WTC11 (cell line): Measurements from ENCODE around the gene STK32B. TPM values are rescaled to one million over a fixed set of nuclear protein-coding genes. Genes with fewer than 3 reads are reported as not detected.

Source experiments
- ATAC-seq: fragments of 200-7000 bp; cut with Tn5 transposase; 2 replicates; pipeline ENCODE4 v1.10.0; 2021; ENCODE audit warnings: mild to moderate bottlenecking, moderate library complexity
- CTCF ChIA-PET: fragments of 300-600 bp; sonication (Branson Sonifier 250); formaldehyde crosslinking; loops from one replicate; lab custom pipeline; 2021; ENCODE audit warnings: antibody characterized with exemption; lab: Charles Lee
- POLR2A ChIA-PET: fragments of 350-600 bp; sonication (Branson Sonifier 250); formaldehyde crosslinking; loops from one replicate; lab custom pipeline; 2021; ENCODE audit warnings: antibody characterized with exemption; lab: Charles Lee
- DNase-seq: peaks from one replicate; pipeline ENCODE4 v3.0.0; 2021; ENCODE audit warnings: low spot score
- H3K27ac Mint-ChIP-seq: 2 replicates; pipeline ENCODE4 v1.8.0; 2021; ENCODE audit warnings: mixed read lengths
- H3K27me3 Mint-ChIP-seq: 2 replicates; pipeline ENCODE4 v1.8.0; 2021; ENCODE audit warnings: low read depth, mild to moderate bottlenecking, moderate library complexity, mixed read lengths
- H3K36me3 Mint-ChIP-seq: 2 replicates; pipeline ENCODE4 v1.8.0; 2021; ENCODE audit warnings: mixed read lengths
- H3K4me1 Mint-ChIP-seq: 2 replicates; pipeline ENCODE4 v1.8.0; 2022; ENCODE audit warnings: mixed read lengths
- H3K4me3 Mint-ChIP-seq: 2 replicates; pipeline ENCODE4 v1.8.0; 2021; ENCODE audit warnings: mild to moderate bottlenecking, moderate library complexity, mixed read lengths
- H3K9me3 Mint-ChIP-seq: 2 replicates; pipeline ENCODE4 v1.8.0; 2021; ENCODE audit warnings: mixed read lengths
- ATF3 ChIP-seq: sonication (generic); formaldehyde crosslinking; conservative IDR thresholded peaks from 2 replicates; pipeline ENCODE4 v1.8.1; 2022; ENCODE audit warnings: mild to moderate bottlenecking, missing genetic modification reagents
- CDX4 ChIP-seq: fragments of 250-450 bp; sonication (Bioruptor Pico); IDR thresholded peaks from 2 replicates; pipeline ENCODE4 v1.9.0; 2021; ENCODE audit warnings: moderate library complexity, mild to moderate bottlenecking, inconsistent platforms, borderline replicate concordance
- CREM ChIP-seq: sonication (generic); formaldehyde crosslinking; IDR thresholded peaks from 2 replicates; pipeline ENCODE4 v1.8.1; 2022; ENCODE audit warnings: mild to moderate bottlenecking, missing genetic modification reagents, moderate library complexity
- ERG ChIP-seq: fragments of 250-450 bp; sonication (Bioruptor Pico); IDR thresholded peaks from 2 replicates; pipeline ENCODE4 v1.8.0; 2021; ENCODE audit warnings: mild to moderate bottlenecking
- FOXK1 ChIP-seq: sonication (generic); formaldehyde crosslinking; IDR thresholded peaks from 2 replicates; pipeline ENCODE4 v1.8.0; 2022; ENCODE audit warnings: mild to moderate bottlenecking, moderate library complexity, missing genetic modification reagents
- GRHL2 ChIP-seq: fragments of 250-450 bp; sonication (Bioruptor Pico); IDR thresholded peaks from 2 replicates; pipeline ENCODE4 v1.8.0; 2022; ENCODE audit warnings: mild to moderate bottlenecking, moderate library complexity; ENCODE audit not compliant: insufficient replicate concordance, severe bottlenecking
- MAX ChIP-seq: sonication (generic); formaldehyde crosslinking; IDR thresholded peaks from 2 replicates; pipeline ENCODE4 v1.8.0; 2022; ENCODE audit warnings: mild to moderate bottlenecking, missing genetic modification reagents
- MXD4 ChIP-seq: fragments of 250-450 bp; sonication (Bioruptor Pico); IDR thresholded peaks from 2 replicates; pipeline ENCODE4 v1.8.0; 2021; ENCODE audit warnings: mild to moderate bottlenecking, moderate library complexity, borderline replicate concordance
- MYBL2 ChIP-seq: sonication (generic); formaldehyde crosslinking; IDR thresholded peaks from 2 replicates; pipeline ENCODE4 v1.8.1; 2023; ENCODE audit warnings: mild to moderate bottlenecking, moderate library complexity, missing genetic modification reagents
- NR2C2 ChIP-seq: sonication (generic); formaldehyde crosslinking; IDR thresholded peaks from 2 replicates; pipeline ENCODE4 v1.8.0; 2022; ENCODE audit warnings: mild to moderate bottlenecking, missing genetic modification reagents
- SMAD4 ChIP-seq: sonication (generic); formaldehyde crosslinking; IDR thresholded peaks from 2 replicates; pipeline ENCODE4 v1.8.0; 2022; ENCODE audit warnings: mild to moderate bottlenecking, missing genetic modification reagents
- SOX15 ChIP-seq: fragments of 250-450 bp; sonication (Bioruptor Pico); IDR thresholded peaks from 2 replicates; pipeline ENCODE4 v1.9.0; 2021; ENCODE audit warnings: mild to moderate bottlenecking
- USF2 ChIP-seq: sonication (generic); formaldehyde crosslinking; IDR thresholded peaks from 2 replicates; pipeline ENCODE4 v1.8.1; 2023; ENCODE audit warnings: mild to moderate bottlenecking, missing genetic modification reagents, moderate library complexity
- ZMAT4 ChIP-seq: fragments of 250-450 bp; sonication (Bioruptor Pico); IDR thresholded peaks from 2 replicates; pipeline ENCODE4 v1.9.0; 2021; ENCODE audit warnings: mild to moderate bottlenecking
- ZNF219 ChIP-seq: sonication (generic); formaldehyde crosslinking; IDR thresholded peaks from 2 replicates; pipeline ENCODE4 v1.8.0; 2023; ENCODE audit warnings: missing genetic modification reagents, mild to moderate bottlenecking, borderline replicate concordance
- ZNF232 ChIP-seq: sonication (generic); formaldehyde crosslinking; IDR thresholded peaks from 2 replicates; pipeline ENCODE4 v1.8.0; 2022; ENCODE audit warnings: mild to moderate bottlenecking, missing genetic modification reagents
- ZNF263 ChIP-seq: sonication (generic); formaldehyde crosslinking; IDR thresholded peaks from 2 replicates; pipeline ENCODE4 v1.8.1; 2022; ENCODE audit warnings: low read depth, mild to moderate bottlenecking, moderate library complexity, missing genetic modification reagents
- ZNF281 ChIP-seq: sonication (generic); formaldehyde crosslinking; IDR thresholded peaks from 2 replicates; pipeline ENCODE4 v1.8.0; 2023; ENCODE audit warnings: mild to moderate bottlenecking, missing genetic modification reagents
- total RNA-seq: library from RNA; stranded (reverse); gene quantifications from 3 replicates; pipeline ENCODE4 v1.2.3, GENCODE V29; 2021
- TF ChIP-seq, protein P1 (sequence below): fragments of 250-450 bp; sonication (Bioruptor Pico); conservative IDR thresholded peaks from 2 replicates; pipeline ENCODE4 v1.9.0; 2021; ENCODE audit warnings: mild to moderate bottlenecking
- TF ChIP-seq, protein P2 (sequence below): sonication (generic); formaldehyde crosslinking; IDR thresholded peaks from 2 replicates; pipeline ENCODE4 v1.8.0; 2022; ENCODE audit warnings: mild to moderate bottlenecking, missing genetic modification reagents

The STK32B gene
- total RNA-seq, 1 experiment from 2014 or later = 1.9 TPM

GRCh38 chr4:5212255-5213013 lies 161.2 kb downstream of the STK32B start (continued):
- TF ChIP-seq, protein P1, sequence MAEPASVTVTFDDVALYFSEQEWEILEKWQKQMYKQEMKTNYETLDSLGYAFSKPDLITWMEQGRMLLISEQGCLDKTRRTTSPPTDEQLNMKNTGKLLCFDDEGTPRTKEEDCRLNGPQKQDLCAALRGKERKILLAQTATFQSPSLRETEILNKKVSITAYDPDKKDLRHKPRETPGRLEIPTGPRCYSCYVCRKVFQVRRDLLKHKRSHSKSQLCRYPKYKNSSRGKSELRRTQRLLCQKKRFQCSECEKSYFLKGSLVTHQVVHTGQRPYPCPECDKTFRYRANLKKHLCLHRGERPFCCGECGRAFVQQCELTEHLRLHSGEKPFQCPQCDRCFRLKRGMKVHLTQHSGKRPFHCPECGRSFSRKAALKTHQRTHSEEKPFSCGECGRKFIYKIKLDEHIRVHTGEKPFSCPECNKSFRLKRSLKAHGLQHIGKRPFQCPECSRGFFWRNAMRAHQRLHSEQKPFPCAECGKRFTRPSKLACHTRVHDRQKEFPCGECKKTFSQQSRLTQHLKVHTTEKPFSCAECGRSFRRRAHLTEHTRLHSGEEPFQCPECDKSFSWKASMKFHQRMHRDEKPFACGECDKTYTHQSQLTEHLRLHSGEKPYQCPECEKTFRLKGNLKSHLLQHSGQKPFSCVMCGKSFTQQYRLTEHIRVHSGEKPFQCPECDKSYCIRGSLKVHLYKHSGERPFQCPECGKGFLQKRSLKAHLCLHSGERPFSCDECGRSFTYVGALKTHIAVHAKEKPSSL = no peak
- TF ChIP-seq, protein P2, sequence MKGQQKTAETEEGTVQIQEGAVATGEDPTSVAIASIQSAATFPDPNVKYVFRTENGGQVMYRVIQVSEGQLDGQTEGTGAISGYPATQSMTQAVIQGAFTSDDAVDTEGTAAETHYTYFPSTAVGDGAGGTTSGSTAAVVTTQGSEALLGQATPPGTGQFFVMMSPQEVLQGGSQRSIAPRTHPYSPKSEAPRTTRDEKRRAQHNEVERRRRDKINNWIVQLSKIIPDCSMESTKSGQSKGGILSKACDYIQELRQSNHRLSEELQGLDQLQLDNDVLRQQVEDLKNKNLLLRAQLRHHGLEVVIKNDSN (CRISPR knock-in tag) = no peak
- TF ChIP-seq ATF3 (CRISPR knock-in tag) (no peak), ZNF232 (CRISPR knock-in tag) (no peak), ZNF281 (CRISPR knock-in tag) (no peak), GRHL2 (no peak)

- Mint-ChIP-seq H3K4me1 (peaks cover 42% of the 10 kb centered on the region), H3K4me3 (no peak overlapping the region), H3K27me3 (peaks cover 9% of the 10 kb centered on the region), H3K27ac (no peak overlapping the region), H3K9me3 (peaks cover 8% of the 10 kb centered on the region; the same call in 1 of the 2 replicates), H3K36me3 (0 out of 2 replicates have a peak, but pooled peaks cover 5% of the 10 kb centered on the region)
- no peak for DNase-seq
- TF ChIP-seq ZMAT4 (CRISPR knock-in tag) = no peak
- TF ChIP-seq ZNF232 (CRISPR knock-in tag) = no peak
- no peak for TF ChIP-seq SMAD4 (CRISPR knock-in tag)
- no peak for TF ChIP-seq MAX
- TF ChIP-seq ZNF219 (CRISPR knock-in tag) = no peak
- POLR2A ChIA-PET = no interaction called here
- no peak for ATAC-seq
- CTCF ChIA-PET = no interaction called here
Observed at GRCh38 chr4:5213087-5213595, 161.9 kb downstream of the STK32B start.

DNA sequence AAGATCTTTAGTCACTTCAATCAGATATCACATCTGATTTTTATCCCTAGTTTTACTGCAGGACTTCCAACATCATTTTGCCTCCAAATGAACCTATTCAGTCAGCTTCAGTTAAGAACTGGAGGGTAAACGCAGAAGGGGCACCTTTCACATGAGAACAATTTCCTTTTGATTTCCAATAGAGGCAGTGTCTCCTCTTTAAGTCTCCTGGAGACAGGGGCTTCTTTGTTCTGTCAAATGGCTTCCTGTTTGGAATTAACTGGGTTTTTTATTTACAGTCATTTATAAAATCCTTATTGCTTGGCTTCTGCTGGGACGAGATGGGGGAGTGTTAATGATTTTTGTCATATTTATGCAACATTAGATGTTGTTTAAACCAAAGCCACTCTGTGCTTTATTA lies 164.0 kb downstream of the STK32B start:
- H3K4me3 Mint-ChIP-seq = no peak overlapping the region
- no peak overlapping the region for H3K27ac Mint-ChIP-seq
- ChIA-PET POLR2A (no interaction called here), CTCF (no interaction called here)
- H3K27me3 Mint-ChIP-seq = no peaks in the 10 kb centered on the region; the same call in 1 of the 2 replicates
- peaks cover 52% of the 10 kb centered on the region for H3K4me1 Mint-ChIP-seq
- peaks cover 4% of the 10 kb centered on the region for H3K9me3 Mint-ChIP-seq
- no peak for ATAC-seq
- no peaks in the 10 kb centered on the region for H3K36me3 Mint-ChIP-seq
- no peak for DNase-seq
- TF ChIP-seq ZMAT4 (CRISPR knock-in tag) (no peak), CDX4 (CRISPR knock-in tag) (no peak), MXD4 (no peak), ZNF219 (CRISPR knock-in tag) (no peak), ERG (CRISPR knock-in tag) (no peak), FOXK1 (CRISPR knock-in tag) (no peak), NR2C2 (no peak), ZNF263 (CRISPR knock-in tag) (no peak), SOX15 (CRISPR knock-in tag) (no peak), USF2 (CRISPR knock-in tag) (no peak), MYBL2 (CRISPR knock-in tag) (no peak), CREM (CRISPR knock-in tag) (no peak)
